NCI-H2029 (cell line): ENCODE measurements around the gene NXN.
"Not testable (repeated sequence)": the region's sequence is repeated elsewhere in the genome, so short reads cannot be mapped to it uniquely, and the experiment has no call there.

Source experiments
- DNase-seq: peaks from one replicate; lab custom pipeline; 2025; lab: John Stamatoyannopoulos, UW

NXN gene

GRCh38 chr17:953767-954166 lies 25.8 kb downstream of the NXN start:
- DNase-seq, result no peak

- DNase-seq, result not testable (repeated sequence)
These were observed 27.0 kb downstream of the NXN start for GRCh38 chr17:952592-952991.

- DNase-seq, result no peak
These were observed 28.0 kb downstream of the NXN start for GRCh38 chr17:951325-952132.

GRCh38 chr17:949623-950303 lies 29.8 kb downstream of the NXN start:
- DNase-seq, result no peak

- no peak for DNase-seq
These were observed 31.2 kb downstream of the NXN start for GRCh38 chr17:948284-948852.

GRCh38 chr17:946510-947236 lies 32.9 kb downstream of the NXN start:
- DNase-seq, result no peak

- no peak for DNase-seq
These were observed 33.9 kb downstream of the NXN start for GRCh38 chr17:945672-946071.

- DNase-seq, result no peak
These were observed 35.2 kb downstream of the NXN start for GRCh38 chr17:944266-944826.

- no peak for DNase-seq
These were observed 44.1 kb downstream of the NXN start for GRCh38 chr17:935485-935884.

- DNase-seq, result no peak
These were observed 46.1 kb downstream of the NXN start for GRCh38 chr17:933312-934073.

GRCh38 chr17:930258-930657 lies 49.3 kb downstream of the NXN start:
- no peak for DNase-seq

- DNase-seq, result no peak
These were observed 50.0 kb downstream of the NXN start for GRCh38 chr17:929586-929985.

GRCh38 chr17:927611-928461 lies 51.7 kb downstream of the NXN start:
- no peak for DNase-seq

GRCh38 chr17:925817-926216 lies 53.8 kb downstream of the NXN start:
- no peak for DNase-seq

- DNase-seq, result no peak
These were observed 54.7 kb downstream of the NXN start for GRCh38 chr17:924711-925475.

- not testable (repeated sequence) for DNase-seq
These were observed 55.3 kb downstream of the NXN start for GRCh38 chr17:924306-924705.

- no peak for DNase-seq
These were observed 55.9 kb downstream of the NXN start for GRCh38 chr17:923633-924032.

GRCh38 chr17:921161-921560 lies 58.4 kb downstream of the NXN start:
- no peak for DNase-seq

- DNase-seq, result no peak
These were observed 59.4 kb downstream of the NXN start for GRCh38 chr17:920190-920589.
